ENCODE measurements around the gene PCDH9. TPM values are rescaled to one million over a fixed set of nuclear protein-coding genes. Genes with fewer than 3 reads are reported as not detected.

The PCDH9 gene
- total RNA-seq, 2 donors from 2014 or later = 0.44 to 1.0 TPM

DNA sequence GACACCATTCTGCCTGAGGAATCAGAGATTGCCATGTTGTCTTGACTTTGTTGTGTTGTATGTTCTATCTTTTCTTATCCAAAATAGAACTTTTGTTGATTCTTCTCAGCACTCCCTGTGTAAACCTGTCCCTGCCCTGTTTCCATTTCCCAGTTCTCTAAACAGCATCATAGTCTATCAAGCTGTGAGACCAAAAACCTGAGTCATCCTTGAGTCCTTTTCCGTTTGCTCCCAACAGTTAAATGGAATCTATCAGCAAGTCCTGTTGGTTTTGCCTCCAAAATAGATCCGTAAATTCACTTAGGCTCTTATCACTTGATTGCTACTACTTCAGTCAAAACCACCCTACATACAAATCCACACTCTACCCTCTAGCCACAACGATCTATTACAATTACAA lies 667.1 kb downstream of the PCDH9 start:
- Histone ChIP-seq H3K36me3 (no peaks in the 10 kb centered on the region), H3K9me3 (no peaks in the 10 kb centered on the region), H3K27ac (no peak overlapping the region), H3K9ac (ENCODE audit: low read depth in 2 of 2, low read length in 2 of 2) (no peak overlapping the region), H3K4me3 (no peak overlapping the region), H3K27me3 (no peaks in the 10 kb centered on the region), H3K4me1 (no peaks in the 10 kb centered on the region)
- TF ChIP-seq, protein P1, sequence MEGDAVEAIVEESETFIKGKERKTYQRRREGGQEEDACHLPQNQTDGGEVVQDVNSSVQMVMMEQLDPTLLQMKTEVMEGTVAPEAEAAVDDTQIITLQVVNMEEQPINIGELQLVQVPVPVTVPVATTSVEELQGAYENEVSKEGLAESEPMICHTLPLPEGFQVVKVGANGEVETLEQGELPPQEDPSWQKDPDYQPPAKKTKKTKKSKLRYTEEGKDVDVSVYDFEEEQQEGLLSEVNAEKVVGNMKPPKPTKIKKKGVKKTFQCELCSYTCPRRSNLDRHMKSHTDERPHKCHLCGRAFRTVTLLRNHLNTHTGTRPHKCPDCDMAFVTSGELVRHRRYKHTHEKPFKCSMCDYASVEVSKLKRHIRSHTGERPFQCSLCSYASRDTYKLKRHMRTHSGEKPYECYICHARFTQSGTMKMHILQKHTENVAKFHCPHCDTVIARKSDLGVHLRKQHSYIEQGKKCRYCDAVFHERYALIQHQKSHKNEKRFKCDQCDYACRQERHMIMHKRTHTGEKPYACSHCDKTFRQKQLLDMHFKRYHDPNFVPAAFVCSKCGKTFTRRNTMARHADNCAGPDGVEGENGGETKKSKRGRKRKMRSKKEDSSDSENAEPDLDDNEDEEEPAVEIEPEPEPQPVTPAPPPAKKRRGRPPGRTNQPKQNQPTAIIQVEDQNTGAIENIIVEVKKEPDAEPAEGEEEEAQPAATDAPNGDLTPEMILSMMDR (IDR thresholded peaks at IDR 0.05) = no peak
- no peak for DNase-seq
- intact Hi-C loops (cut with DNase I) = no loop called here

GRCh38 chr13:66562054-66562453 lies 668.1 kb downstream of the PCDH9 start:
- Histone ChIP-seq H3K9me3 (no peaks in the 10 kb centered on the region), H3K27ac (no peak overlapping the region), H3K4me1 (no peaks in the 10 kb centered on the region), H3K9ac (ENCODE audit: low read depth in 2 of 2, low read length in 2 of 2) (no peak overlapping the region), H3K36me3 (no peaks in the 10 kb centered on the region), H3K27me3 (no peaks in the 10 kb centered on the region), H3K4me3 (no peak overlapping the region)
- TF ChIP-seq, protein P1 (IDR thresholded peaks at IDR 0.05) = no peak
- DNase-seq = no peak
- intact Hi-C loops (cut with DNase I) = no loop called here

DNA sequence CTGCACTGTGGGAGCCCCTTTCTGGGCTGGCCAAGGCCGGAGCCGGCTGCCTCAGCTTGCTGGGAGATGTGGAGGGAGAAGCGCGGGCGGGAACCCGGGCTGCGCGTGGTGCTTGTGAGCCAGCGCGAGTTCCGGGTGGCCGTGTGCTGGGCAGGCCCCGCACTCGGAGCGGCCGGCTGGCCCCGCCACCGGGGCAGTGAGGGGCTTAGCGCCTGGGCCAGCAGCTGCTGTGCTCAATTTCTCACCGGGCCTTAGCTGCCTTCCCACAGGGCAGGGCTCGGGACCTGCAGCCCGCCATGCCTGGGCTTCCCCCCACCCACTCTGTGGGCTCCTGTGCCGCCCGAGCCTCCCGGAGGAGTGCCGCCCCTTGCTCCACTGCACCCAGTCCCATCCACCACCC lies 669.1 kb downstream of the PCDH9 start:
- Histone ChIP-seq H3K27me3 (no peaks in the 10 kb centered on the region), H3K4me1 (no peaks in the 10 kb centered on the region), H3K27ac (no peak overlapping the region), H3K9me3 (no peaks in the 10 kb centered on the region), H3K36me3 (no peaks in the 10 kb centered on the region), H3K9ac (ENCODE audit: low read depth in 2 of 2, low read length in 2 of 2) (no peak overlapping the region), H3K4me3 (no peak overlapping the region)
- no peak for DNase-seq
- intact Hi-C loops (cut with DNase I) = no loop called here
- TF ChIP-seq, protein P1 (IDR thresholded peaks at IDR 0.05) = no peak

DNA sequence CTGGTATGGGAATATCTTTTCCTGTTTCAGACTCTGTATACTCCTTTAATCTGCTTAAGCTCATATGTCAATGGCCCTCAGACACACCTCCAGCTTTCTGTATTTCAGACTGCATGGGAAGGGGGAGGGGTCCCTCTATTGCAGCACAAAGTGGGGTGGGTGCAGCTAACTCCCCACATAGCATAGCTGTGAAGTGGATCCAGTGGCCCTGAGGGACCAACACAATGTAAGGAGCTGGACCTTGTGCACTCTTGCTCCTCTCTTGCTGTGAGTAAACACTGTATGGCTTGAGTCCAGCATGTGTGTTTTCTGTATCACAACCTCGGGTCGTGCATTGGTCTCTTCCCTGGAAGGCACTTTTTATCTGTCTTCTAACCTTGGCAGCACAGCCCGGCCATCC lies 669.9 kb downstream of the PCDH9 start:
- intact Hi-C loops (cut with DNase I) = no loop called here

DNA sequence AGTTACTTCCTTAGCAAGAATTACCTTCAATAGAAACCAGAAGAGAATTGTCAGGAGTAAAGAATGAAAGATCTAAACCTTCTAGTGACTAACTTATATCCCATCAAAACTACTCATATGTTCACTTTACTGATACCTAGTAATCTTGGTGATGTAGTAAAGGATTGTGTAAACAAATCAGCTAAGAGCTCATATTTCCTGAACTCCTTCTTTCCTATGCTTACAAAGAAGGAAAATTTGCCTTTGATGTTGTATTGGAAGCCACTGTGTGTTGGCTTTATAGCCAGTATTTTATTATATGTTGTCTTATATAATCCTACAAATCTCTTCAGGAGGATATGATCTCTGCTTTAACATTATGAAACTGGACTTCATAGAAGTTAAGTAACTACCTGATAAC lies 671.0 kb downstream of the PCDH9 start:
- no peaks in the 10 kb centered on the region for H3K36me3 ChIP-seq
- no peaks in the 10 kb centered on the region for H3K27me3 ChIP-seq
- TF ChIP-seq, protein P1 (IDR thresholded peaks at IDR 0.05) = no peak
- no peaks in the 10 kb centered on the region for H3K9me3 ChIP-seq
- no peak overlapping the region for H3K27ac ChIP-seq
- no peak overlapping the region for H3K9ac ChIP-seq (ENCODE audit: low read depth in 2 of 2, low read length in 2 of 2)
- intact Hi-C loops (cut with DNase I) = no loop called here
- no peaks in the 10 kb centered on the region for H3K4me1 ChIP-seq
- DNase-seq = no peak
- H3K4me3 ChIP-seq = no peak overlapping the region

More for the DNA sequence above, 669.9 kb downstream of the PCDH9 start:
- H3K9me3 ChIP-seq = no peaks in the 10 kb centered on the region
- no peaks in the 10 kb centered on the region for H3K4me1 ChIP-seq
- H3K27ac ChIP-seq = no peak overlapping the region
- H3K36me3 ChIP-seq = no peaks in the 10 kb centered on the region
- DNase-seq = no peak
- H3K9ac ChIP-seq (ENCODE audit: low read depth in 2 of 2, low read length in 2 of 2) = no peak overlapping the region
- TF ChIP-seq, protein P1 (IDR thresholded peaks at IDR 0.05) = no peak
- H3K27me3 ChIP-seq = no peaks in the 10 kb centered on the region
- H3K4me3 ChIP-seq = no peak overlapping the region

DNA sequence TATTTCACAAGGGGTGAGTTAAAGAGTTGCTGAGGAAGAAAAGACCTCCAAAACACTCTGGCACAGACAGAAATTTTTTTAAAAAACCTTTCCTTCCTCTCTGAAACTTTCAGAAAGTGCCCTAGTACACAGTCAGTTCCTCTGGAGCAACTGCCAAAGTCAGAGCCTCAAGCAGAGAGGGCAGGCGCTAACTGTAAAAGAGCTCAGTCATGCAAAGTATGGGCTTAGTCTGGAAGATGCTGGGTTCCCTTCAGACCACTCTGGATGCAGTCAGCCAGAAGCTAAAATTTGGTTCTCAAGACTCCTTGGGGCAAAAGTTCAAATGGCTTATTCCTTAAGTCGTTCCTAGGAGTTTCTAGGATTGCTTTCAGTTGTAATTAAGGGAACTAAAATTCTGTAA lies 671.6 kb downstream of the PCDH9 start:
- intact Hi-C loops (cut with DNase I) = no loop called here
- H3K27ac ChIP-seq = no peak overlapping the region
- no peaks in the 10 kb centered on the region for H3K9me3 ChIP-seq
- no peaks in the 10 kb centered on the region for H3K27me3 ChIP-seq
- H3K36me3 ChIP-seq = no peaks in the 10 kb centered on the region
- TF ChIP-seq, protein P1 (IDR thresholded peaks at IDR 0.05) = no peak
- H3K4me1 ChIP-seq = no peaks in the 10 kb centered on the region
- no peak overlapping the region for H3K4me3 ChIP-seq
- H3K9ac ChIP-seq (ENCODE audit: low read depth in 2 of 2, low read length in 2 of 2) = no peak overlapping the region
- DNase-seq = no peak
